ENCODE results near the gene C1QTNF6. TPM values are rescaled to one million over a fixed set of nuclear protein-coding genes. Genes with fewer than 3 reads are reported as not detected.

Gene C1QTNF6
- total RNA-seq, 2 experiments from 2014 or later = 7.3 to 19.6 TPM

DNA sequence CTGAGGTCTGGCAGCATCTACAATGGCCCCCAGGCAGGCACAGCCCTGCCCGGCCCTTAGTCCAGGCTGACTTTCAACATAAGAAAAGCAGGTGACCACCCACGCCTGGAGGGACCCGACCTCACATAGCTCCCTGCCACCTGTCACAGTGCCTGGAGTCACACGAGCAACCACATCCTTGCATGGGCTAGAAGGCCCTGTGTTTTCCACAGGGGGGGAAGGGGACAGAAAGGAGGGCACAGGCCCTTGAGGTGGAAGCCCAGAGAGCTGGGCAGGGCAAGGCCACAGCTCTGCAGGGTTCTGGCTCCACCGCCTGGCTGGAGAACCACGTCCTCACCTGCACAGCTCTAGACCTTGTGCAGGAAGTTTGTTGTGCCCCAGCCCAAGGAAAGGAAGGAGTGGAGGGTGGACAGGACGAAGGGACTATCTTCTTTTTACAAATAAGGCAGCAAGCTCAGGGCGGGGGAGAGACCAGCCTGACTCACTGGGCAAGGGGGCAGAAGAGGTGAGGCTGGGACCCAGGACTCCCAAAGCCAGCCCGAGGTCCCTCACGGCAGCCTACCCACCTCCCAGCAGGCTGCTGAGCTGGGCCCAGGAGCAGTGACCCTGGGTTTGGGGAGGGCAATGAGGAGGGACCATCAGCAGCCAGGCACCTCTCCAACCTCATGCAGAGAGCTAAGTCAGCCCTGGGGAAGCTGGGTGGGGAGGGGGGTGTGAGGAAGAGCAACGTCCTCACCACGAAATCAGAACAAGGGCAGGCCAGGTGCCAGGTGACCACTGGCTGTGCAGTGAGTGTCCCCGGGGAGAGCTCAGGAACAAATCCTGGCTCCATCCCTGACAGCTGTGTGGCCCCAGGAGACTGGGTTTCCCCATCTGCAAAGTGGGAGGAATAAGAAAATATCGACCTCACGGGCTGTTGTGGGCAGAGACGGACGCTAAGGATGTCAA is 4.3 kb downstream of the C1QTNF6 start:
- Histone ChIP-seq H3K27ac (ENCODE audit: low read depth, low read length, poor library complexity, severe bottlenecking) (no peak overlapping the region), H3K4me1 (ENCODE audit: insufficient read depth, low read length, poor library complexity, severe bottlenecking) (peaks cover 6% of the 10 kb centered on the region), H3K4me3 (ENCODE audit: low read depth, low read length, poor library complexity, severe bottlenecking) (no peak overlapping the region), H3K9me2 (ENCODE audit: insufficient read depth, low read length) (no peaks in the 10 kb centered on the region), H2AFZ (ENCODE audit: low read length) (no peak overlapping the region), H4K20me1 (ENCODE audit: insufficient read depth, low read length) (no peaks in the 10 kb centered on the region), H3K79me2 (ENCODE audit: insufficient read depth, low read depth, low read length) (no peaks in the 10 kb centered on the region), H3K9me3 (ENCODE audit: low read length) (no peaks in the 10 kb centered on the region), H3K36me3 (ENCODE audit: insufficient read depth, low read length) (no peaks in the 10 kb centered on the region), H3K4me2 (ENCODE audit: low read length) (no peak overlapping the region)
- no peak for DNase-seq (ENCODE audit: low spot score)
- ChIA-PET POLR2A (no interaction called here), CTCF (ENCODE audit: unreplicated experiment) (no interaction called here)
- no TSS peak for BruUV-seq (replicated peaks)
- intact Hi-C loops (cut with micrococcal nuclease; ENCODE audit: unreplicated experiment) = no loop called here
- TF ChIP-seq EZH2phosphoT487 (IDR thresholded peaks at IDR 0.05; ENCODE audit: borderline replicate concordance, low read depth, low read length) = no peak
- TF ChIP-seq, protein P1, sequence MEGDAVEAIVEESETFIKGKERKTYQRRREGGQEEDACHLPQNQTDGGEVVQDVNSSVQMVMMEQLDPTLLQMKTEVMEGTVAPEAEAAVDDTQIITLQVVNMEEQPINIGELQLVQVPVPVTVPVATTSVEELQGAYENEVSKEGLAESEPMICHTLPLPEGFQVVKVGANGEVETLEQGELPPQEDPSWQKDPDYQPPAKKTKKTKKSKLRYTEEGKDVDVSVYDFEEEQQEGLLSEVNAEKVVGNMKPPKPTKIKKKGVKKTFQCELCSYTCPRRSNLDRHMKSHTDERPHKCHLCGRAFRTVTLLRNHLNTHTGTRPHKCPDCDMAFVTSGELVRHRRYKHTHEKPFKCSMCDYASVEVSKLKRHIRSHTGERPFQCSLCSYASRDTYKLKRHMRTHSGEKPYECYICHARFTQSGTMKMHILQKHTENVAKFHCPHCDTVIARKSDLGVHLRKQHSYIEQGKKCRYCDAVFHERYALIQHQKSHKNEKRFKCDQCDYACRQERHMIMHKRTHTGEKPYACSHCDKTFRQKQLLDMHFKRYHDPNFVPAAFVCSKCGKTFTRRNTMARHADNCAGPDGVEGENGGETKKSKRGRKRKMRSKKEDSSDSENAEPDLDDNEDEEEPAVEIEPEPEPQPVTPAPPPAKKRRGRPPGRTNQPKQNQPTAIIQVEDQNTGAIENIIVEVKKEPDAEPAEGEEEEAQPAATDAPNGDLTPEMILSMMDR (conservative IDR thresholded peaks at IDR 0.05; ENCODE audit: low read length) = no peak

DNA sequence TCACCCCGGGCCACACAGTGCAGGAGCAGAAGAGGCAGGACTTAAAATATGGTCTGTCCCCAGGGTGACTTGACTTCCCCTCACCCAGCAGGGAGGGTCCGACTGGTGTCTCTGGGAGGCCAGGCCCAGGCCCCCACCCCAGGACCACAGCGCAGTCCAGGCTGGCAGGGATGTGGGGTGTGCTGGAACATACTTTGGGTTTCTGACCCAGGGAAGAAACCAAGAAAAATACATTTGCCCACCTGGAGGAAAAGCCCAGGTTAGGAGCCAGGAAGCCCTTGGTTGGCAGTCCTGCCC is 5.2 kb downstream of the C1QTNF6 start:
- no peak for DNase-seq (ENCODE audit: low spot score)
- H3K9me2 ChIP-seq (ENCODE audit: insufficient read depth, low read length) = no peaks in the 10 kb centered on the region
- H4K20me1 ChIP-seq (ENCODE audit: insufficient read depth, low read length) = no peaks in the 10 kb centered on the region
- peaks cover 6% of the 10 kb centered on the region for H3K4me1 ChIP-seq (ENCODE audit: insufficient read depth, low read length, poor library complexity, severe bottlenecking)
- intact Hi-C loops (cut with micrococcal nuclease; ENCODE audit: unreplicated experiment) = no loop called here
- no peaks in the 10 kb centered on the region for H3K9me3 ChIP-seq (ENCODE audit: low read length)
- no peak overlapping the region for H2AFZ ChIP-seq (ENCODE audit: low read length)
- no TSS peak for BruUV-seq (replicated peaks)
- CTCF ChIA-PET (ENCODE audit: unreplicated experiment) = no interaction called here
- no peaks in the 10 kb centered on the region for H3K36me3 ChIP-seq (ENCODE audit: insufficient read depth, low read length)
- no peaks in the 10 kb centered on the region for H3K79me2 ChIP-seq (ENCODE audit: insufficient read depth, low read depth, low read length)
- no peak overlapping the region for H3K27ac ChIP-seq (ENCODE audit: low read depth, low read length, poor library complexity, severe bottlenecking)
- TF ChIP-seq, protein P1 (conservative IDR thresholded peaks at IDR 0.05; ENCODE audit: low read length) = no peak
- no peak for TF ChIP-seq EZH2phosphoT487 (IDR thresholded peaks at IDR 0.05; ENCODE audit: borderline replicate concordance, low read depth, low read length)
- POLR2A ChIA-PET = no interaction called here
- no peak overlapping the region for H3K4me2 ChIP-seq (ENCODE audit: low read length)
- no peak overlapping the region for H3K4me3 ChIP-seq (ENCODE audit: low read depth, low read length, poor library complexity, severe bottlenecking)
